ENCODE data around the gene KAT8.
"Not testable (repeated sequence)": the region's sequence is repeated elsewhere in the genome, so short reads cannot be mapped to it uniquely, and the experiment has no call there.

Gene KAT8

DNA sequence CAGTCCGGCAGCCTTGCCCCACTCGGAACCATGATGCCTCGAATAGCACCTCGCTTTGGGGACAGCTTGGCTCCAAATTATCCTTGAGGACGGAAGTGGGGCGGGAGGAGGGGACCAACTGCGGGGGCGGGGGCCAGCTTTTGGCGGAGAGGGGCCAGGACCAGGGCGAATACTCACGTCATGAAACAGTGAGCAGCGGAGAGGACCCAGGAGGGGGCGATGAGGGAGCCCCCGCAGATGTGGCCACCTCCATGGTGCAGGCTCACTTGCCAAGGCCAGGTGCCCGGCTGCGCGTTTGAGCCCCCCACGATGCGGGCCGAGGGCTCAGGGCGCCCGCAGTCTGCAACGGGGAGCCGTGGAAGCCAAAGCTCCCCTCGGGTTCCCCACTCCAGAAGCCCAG is 31.4 kb downstream of the KAT8 start:
- DNase-seq (ENCODE audit: low read depth) = no peak

DNA sequence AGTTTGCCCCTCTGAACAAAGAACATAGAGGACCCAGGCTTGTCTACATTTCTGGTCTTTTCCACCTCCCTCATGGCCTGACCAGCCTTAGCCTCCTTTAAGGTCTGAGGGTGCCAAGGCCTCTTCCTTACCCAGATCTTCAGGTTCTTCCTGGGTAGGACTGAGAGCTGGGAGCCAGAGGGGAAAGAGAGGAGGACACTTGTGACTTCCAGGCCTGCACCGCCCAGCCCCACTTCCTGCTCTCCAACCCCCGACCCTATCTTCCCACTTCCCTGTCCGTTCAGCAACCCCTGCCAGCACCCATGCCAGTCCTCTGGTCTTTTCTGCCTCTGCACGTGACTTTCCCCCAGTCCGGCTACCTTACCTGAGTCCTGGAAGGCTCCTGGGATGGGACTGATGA is 31.9 kb downstream of the KAT8 start:
- DNase-seq (ENCODE audit: low read depth) = no peak

DNA sequence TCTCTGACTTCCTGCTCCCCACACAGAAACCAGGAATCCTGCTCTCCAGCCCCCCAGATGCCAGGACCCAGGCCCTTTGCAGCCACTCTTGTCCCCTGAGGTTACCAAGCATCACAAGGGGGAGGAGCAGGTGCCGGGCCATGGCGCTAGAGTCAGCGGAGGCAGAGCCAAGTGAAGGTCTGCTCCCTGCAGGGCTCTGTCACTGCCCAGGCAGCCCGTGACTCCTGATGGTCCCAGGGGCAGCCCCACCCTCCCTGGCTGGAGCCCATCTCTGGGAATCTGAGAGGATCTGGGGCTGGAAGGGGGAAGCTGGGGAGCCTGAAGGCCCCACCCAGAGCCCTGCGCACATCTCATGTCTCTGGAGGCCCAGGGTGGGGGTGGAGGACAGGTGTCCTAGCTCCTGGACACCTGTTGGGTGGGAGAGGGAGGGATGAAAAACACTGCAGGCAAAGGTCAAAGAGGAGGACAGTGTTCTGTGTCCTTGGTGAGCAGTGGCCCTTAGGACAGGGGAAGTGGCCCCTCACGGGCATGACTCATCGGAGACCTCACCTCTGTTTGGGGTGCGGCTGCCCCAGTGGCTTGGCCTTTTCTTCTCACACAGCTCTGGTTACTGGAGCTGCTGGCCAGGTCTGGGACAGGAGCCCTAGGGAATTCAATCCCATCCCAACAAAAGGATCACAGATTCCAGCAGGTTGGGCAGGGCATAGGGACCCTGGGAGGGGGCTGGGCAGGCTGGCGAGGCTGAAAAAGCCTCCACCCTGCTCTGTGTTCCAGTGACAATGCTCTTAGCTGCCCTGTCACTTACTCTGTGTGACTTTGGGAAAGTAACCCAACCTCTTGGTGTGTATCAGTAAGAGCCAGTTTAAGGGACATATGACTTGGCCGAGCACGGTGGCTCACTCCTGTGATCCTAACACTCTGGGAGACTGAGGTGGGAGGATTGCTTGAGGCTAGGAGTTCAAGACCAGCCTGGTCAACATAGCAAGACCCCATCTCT is 32.7 kb downstream of the KAT8 start, which contains the start of gene PRSS36:
Gene PRSS36 (minus strand): TSS at position 173 of the 997 bp plus-strand sequence. CDS start 31 bp downstream, at position 142.
- no peak for DNase-seq (ENCODE audit: low read depth)

DNA sequence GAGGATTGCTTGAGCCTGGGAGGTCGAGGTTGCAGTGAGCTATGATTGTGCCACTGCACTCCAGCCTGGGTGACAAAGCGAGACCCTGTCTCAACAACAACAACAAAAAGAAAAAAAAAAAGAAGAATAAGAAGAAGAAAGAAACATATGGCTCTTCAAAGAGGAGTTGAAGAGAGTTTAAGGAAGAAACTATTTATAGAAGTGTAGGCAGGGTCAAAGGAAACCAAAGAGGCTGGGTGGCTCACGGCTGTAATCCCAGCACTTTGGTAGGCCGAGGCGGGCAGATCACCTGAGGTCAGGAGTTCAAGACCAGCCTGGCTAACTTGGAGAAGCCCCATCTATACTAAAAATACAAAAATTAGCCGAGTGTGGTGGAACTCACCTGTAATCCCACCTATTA is 33.5 kb downstream of the KAT8 start:
- not testable (repeated sequence) for DNase-seq (ENCODE audit: low read depth)

DNA sequence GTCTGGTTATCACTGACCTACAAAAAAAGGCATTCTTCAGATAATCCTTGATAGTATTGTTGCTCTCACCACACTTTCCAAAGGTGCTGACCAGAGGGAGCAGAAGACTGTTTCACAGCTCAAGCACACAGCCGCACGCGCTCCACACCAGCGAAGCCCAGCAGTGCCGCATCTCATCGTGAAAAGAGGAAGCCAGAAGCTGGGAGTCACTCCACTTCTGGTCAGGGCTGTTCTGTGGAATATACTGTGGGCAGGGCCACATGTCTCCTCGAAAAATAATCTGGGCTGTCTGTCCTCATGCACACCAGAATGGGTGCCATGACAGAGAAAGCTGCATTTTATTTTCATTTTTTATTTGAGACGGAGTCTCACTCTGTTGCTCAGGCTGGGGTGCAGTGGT is 39.7 kb downstream of the KAT8 start:
- DNase-seq (ENCODE audit: low read depth) = no peak

DNA sequence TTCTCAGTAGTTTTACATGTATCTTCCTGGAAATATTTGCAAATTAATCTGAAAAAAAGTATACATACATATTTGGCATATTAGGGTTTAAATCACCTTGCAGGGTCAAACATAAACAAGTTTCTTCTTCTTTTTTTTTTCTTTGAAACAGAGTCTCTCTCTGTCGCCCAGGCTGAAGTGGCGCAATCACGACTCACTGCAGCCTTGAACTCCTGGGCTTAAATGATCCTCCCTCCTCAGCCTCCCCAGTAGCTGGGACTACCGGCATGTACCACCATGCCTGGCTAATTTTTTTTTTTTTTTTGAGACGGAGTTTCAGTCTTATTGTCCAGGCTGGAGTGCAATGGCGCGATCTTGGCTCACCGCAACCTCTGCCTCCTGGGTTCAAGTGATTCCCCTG is 49.9 kb downstream of the KAT8 start:
- no peak for DNase-seq (ENCODE audit: low read depth)

DNA sequence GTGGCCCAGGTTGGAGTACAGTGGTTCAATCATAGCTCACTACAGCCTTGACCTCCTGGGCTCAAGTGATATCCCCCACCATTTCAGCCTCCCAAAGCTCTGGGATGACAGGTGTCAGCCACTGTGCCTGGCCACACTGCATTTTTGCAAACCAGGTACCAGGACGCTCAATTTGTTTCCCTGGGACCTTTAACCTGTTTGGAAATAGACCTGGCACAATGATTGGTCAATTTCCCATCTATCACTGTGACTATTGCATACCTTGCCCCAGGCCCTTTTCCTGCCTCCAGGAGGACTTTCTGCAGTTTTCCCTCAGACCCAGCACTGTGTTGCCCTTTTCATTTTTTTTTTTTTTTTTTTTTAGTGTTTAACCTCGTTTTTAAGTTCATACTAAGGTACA is 51.4 kb downstream of the KAT8 start:
- DNase-seq (ENCODE audit: low read depth) = no peak

DNA sequence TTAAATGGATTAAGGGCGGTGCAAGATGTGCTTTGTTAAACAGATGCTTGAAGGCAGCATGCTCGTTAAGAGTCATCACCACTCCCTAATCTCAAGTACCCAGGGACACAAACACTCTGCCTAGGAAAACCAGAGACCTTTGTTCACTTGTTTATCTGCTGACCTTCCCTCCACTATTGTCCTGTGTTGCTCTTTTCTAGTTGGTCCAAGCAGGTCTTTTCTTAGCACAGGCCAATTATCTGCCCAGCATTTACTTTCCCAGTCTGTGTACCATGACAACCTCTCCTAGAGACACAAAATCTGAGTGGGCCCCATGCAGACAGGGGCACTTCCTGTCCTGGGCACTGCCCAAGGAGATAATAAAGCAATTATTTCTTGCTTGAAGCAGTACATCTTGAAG is 52.6 kb downstream of the KAT8 start:
- DNase-seq (ENCODE audit: low read depth) = not testable (repeated sequence)

DNA sequence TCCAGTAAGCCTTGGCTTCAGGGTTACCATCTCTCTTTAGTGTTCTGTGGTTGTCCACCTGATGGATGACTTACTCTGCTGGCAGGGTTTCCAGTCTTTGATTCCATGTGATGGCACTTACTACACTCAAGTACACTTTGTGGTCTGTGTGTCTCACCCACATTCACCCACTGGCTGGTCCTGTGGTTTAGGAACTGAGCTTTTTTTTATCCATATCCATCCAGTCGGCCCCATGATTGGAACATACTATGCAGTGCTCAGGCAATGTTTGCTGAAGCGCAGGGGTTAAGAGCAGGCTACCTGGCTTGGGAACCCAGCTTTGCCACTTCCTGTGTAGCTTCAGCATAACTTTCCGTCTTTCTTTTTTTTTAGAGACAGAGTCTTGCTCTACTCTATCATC is 59.7 kb downstream of the KAT8 start:
- peak; percentile 48 for DNase-seq (ENCODE audit: low read depth)

DNA sequence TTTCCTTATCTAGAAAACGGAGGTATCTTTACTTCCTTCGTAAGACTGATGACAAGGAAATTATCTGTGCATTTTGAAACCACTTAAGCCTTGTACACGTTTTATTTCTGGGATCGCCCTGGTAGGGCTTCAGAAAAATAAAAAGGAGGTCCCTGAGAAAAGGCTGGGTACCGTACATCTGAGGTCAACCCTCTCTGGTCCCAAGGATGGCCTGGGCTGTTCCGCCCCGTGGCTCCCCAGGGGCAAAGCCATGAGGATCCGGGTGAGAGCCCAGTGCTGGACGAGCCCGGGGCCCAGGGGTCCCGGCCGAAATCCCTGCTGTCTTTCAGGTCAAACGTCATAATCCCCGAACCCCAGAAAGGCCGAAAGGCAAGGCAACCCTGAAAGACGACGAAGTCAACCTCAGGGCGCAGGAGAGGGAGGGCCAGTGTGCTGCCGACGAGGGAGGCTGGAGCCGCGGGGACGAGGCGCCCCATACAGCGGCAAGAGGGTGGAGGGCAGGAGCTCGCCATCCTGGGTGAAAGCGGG is 61.8 kb downstream of the KAT8 start:
- no peak for DNase-seq (ENCODE audit: low read depth)

DNA sequence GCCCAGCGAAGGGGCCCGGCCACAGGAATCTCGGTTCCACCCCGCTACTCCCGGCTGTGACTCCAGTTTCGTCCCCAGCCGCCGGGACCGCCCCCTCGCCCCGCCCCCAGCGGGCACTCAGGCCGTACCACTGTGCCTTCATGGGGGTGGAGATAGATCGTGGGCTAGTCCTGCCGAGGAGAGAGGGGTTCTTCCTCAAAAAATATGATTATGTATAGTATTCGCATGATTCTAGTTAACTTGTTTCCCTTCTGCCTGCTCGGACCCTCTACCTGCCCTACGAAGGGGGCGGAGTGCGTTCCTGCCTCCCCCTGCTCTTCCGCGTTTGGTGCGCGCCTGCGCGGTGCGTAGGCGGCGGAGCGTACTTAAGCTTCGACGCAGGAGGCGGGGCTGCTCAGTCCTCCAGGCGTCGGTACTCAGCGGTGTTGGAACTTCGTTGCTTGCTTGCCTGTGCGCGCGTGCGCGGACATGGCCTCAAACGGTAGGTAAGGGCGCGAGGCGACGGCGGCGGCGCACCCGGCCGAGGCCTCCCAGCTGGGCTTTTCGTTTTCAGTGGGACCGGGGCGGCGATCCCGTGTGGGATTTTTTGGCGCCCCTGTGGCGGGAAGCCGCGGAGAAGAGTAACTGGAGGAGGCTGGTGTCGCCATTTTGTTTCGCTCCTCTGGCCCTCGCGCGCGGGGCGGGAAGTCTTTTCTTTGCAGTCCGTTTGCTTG is 62.4 kb downstream of the KAT8 start, which contains the start of gene FUS:
Gene FUS (plus strand): TSS at position 393 of the 713 bp plus-strand sequence. CDS start 76 bp downstream, at position 469.
- DNase-seq (ENCODE audit: low read depth) = peak; percentile 78
